ENCODE measurements around the gene SSTR5.

SSTR5 gene

DNA sequence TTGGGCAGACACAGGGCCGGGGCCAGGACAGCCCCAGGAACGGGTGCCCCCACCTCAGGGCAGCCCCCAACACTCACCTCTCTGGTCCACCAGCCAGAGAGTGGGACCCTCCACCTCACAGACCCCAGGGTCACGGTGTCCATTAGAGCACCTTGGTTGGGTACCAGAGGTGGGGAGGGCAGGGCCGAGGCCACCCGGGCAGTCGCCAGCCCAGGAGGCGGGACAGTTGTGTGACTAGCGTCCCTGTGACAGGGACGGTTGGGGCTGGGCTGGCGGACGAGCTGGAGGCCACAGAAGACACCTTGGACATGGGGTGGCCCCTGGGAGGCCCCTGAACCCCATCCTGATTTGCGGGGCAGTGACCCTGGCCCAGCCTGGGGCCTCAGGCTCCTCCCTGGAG is 35.2 kb downstream of the SSTR5 start:
- no peak for DNase-seq

GRCh38 chr16:1108299-1109252 is 36.0 kb downstream of the SSTR5 start:
- no peak for DNase-seq

GRCh38 chr16:1109648-1110047 is 37.1 kb downstream of the SSTR5 start:
- DNase-seq: no peak

- no peak for DNase-seq
Observed at GRCh38 chr16:1112506-1113184, 40.1 kb downstream of the SSTR5 start.

DNA sequence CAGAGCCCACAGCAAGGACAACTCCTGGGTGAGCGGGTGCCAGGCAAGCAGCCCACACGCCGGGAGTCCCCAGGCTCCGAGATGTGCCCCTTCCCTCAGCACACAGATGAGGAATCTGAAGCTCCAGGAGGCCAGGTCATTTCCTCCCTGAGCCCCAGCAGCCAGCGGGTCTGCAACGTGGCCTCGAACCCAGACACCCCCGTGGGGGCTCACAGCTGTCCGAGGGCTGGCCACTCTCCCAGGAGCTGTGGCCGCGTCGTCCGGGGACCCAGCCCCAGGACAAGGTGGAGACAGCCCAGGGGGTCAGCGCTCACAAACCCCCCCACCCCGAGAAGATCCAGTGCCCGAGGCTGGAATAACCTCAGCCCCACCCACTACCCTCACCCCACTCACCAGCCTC is 40.9 kb downstream of the SSTR5 start:
- no peak for DNase-seq

- DNase-seq: no peak
Observed at GRCh38 chr16:1113889-1114526, 41.5 kb downstream of the SSTR5 start.

GRCh38 chr16:1116693-1117077 is 44.1 kb downstream of the SSTR5 start:
- no peak for DNase-seq

DNA sequence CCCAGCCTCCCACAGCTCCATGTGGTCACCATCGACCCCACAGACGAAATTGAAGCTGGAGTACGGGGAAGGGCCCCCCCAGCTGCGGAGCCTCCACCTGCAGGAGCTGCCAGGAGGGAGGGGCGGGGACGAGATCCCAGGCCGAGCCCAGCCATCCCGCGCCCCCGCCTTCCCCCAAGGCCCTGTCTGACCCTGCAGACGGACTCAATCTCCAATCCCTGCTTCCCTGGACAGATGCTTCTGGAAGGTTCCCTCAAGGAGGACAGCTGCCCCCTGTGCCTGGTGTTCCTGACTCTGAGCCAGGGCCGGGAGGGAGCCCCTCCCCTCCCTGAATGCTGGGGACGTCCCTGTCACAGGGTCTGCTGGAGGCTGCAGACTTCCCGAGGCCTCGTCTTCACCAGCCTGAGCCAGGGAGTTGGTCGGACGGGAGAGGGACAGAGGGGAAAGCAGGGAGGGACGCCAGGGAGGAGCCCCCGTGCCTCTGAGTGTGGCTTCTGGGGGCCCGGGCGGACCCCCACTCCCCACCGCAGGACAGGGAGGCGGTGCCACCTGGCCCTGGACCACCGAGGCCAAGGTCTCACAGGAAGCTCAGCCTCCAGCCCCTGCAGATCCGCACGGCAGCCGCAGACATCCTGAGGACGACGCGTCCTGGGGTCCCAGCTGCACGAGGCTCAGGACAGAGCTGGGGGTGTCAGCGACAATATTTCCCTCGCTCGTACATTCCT is 44.8 kb downstream of the SSTR5 start:
- DNase-seq: no peak

DNA sequence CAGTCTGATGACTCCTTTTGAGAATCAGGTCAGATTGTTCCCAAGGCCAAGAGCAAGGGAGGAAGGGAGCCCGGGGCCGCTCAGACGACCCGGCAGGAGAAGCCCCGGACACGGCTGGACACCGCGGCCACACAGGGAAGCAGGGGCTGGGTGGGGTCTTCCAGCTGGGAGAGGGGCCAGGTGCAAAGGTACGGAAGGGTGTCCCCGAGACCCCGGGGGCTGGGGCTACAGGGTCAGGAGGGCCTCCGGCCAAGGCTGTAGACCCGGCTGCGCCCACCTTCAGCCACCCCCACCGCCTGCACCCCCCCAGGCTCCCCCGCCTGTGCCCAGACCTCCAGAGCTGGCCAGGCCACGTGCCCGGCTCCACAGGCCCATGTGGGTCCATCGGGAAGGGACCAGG is 45.4 kb downstream of the SSTR5 start:
- DNase-seq: no peak

- DNase-seq: no peak
Observed at GRCh38 chr16:1119129-1119528, 46.6 kb downstream of the SSTR5 start.

DNA sequence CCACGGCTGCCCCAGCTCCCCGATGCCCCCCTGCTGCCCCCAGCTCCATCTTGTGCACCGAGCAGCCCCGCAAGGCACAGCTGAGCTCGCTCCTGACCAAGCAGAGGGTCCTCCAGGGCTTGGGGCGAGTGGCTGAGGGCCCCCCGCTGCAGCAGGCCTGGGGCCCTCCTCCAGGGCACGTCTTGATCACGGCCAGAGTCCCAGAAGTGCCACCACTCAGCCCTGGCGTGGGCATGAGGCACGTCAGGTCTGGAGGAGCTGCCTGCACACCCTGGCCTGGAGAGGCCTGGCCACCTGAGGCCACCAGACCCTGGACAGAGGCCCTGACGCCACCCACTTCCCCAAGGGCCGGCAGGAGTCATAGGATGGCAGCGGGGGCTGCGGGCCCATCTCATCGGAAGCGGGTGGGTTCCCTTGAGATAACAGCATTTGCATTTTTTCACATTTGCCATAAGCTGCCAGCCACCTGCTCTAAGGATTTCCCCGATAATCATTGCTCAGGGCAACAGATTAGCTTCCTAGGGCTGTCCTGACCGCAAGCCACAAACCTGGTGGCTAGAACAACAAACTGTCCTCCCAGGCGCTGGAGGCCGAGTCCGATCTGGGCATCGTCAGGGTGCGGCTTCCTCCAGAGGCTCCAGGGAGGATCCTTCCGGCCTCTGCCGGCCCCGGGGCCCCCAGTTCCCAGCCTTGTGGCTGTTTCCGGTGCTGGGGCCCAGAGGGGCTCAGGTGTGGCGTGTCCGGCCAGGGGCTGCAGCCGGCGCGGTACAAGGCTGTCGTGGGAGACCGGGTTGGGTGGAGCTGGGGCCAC is 47.4 kb downstream of the SSTR5 start:
- no peak for DNase-seq

GRCh38 chr16:1120577-1120941 is 48.0 kb downstream of the SSTR5 start:
- no peak for DNase-seq

DNA sequence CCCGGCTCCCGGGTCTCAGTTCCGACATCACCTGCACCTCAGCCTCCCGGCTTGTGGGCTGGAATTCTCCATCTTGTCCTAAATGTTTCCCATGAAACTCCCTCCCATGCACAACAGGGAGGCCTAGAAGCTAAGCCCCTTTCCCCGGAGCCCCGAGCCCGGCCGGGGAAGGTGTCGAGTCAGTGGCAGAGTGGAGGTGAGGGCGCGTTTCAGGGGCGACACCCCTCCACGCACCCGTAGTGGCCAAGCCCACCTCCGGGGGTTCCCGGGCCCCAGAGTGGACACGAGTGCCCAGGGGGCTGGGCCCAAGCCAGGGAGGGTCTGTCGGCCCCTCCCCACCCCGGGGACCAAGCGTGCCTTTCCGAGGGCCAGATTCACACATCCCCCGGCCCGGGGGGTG is 48.5 kb downstream of the SSTR5 start:
- no peak for DNase-seq

DNA sequence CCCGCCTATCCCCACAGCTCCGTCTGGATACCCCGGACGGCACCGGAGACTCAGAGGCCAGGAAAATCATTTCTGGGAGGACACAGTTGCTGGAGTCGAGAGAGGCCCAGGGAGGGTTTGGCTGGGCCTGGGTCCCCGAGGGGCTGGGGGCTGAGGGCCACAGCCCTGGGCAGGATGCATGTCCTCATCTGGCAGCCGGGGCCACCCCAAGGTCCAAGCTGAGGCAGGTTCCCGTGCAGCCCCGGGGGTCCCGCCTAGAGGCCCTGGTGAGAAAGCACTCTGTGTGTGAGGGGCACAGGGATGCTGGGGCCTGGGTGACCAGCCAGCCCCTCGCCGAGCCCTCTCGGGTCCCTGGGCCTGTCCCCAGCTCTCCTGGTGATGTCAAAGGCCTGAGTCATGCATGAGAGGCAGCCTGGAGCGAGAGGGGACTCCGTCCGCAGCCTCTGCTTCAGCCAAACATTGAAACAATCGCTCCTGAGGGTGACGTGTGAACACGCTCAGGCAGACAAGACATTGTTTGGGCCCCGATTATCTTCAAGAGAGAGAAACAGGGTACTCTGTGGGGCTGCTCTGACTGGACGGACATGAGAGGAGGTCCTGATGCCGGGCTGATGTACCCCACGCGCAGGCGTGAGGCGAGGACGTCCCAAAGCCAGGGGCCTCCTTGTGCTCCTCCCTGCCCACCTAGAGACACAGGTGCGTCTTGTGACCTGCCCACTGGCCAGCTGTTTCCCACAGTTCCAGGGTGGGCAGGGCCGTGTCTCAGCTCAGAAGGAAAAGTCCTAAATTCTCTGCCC is 49.3 kb downstream of the SSTR5 start:
- no peak for DNase-seq

DNA sequence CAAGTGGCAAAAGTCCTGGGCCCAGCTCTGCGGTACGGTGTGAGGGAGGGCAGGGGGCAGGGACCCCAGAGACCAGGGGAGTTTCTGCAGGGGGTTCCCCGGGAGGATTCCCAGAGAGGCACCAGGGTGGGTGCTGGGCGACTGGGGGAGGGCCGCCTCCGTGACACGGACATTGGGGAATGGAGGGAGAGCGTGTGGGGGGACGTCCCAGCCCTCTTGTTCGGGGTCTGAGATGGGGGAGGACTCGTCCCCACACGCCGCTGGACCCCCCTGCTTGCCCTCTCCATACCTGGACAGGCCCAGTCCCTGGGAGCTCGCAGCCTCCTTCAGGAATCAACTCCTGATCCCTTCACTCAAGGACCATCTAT is 49.8 kb downstream of the SSTR5 start:
- no peak for DNase-seq

- no peak for DNase-seq
Observed at GRCh38 chr16:1123525-1124230, 51.1 kb downstream of the SSTR5 start.

DNA sequence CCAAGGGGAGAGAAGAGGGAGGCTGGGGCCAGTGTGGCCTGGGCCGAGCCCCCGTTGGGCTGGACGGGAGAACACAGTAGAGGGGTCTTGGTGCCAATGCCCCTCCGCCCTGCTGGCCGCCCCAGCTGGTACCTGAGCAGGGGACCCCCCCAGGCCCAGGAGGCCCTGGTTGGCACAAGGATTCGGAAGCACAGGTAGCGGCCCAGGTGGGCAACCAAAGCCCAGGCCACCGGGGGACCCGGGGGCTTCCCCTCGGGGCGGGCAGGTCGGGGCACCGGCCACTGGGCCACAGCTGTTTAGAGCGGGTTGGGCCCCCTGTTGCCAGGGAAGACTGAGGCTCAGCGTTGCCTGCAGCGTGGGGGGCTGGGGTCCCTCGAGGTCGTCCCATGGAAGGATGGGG is 51.7 kb downstream of the SSTR5 start:
- DNase-seq: no peak

- DNase-seq: no peak
Observed at GRCh38 chr16:1124795-1125194, 52.2 kb downstream of the SSTR5 start.

DNA sequence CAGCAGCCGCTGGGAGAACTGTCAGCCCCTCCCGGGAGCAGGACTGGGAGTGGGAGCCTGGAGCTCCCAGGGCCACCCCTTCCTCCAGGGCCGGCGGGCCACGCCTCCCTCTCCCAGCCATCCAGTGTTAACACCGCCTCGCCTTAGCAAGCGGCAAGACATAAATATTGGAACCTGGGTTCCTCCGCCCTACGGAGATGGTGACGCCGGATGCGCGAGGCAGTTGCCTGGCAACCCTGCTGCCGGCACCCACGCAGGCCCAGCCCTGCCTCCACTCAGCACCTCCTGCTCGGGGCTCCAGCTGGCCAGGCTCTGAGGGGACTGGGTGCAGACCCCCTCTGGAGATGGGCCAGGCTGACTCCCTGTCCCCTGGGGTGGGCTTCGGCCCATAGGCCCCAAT is 52.9 kb downstream of the SSTR5 start:
- peak; percentile 33 for DNase-seq

- no peak for DNase-seq
Observed at GRCh38 chr16:1126044-1126443, 53.5 kb downstream of the SSTR5 start.

GRCh38 chr16:1126586-1126985 is 54.0 kb downstream of the SSTR5 start:
- DNase-seq: no peak
